Activated naive CD4-positive, alpha-beta T cell treated with Interleukin-2 at 50 U/mL for 16 hours (primary cell): Measurements from ENCODE around the gene UQCC2.

Experiments used
- DNase-seq: peaks from one replicate; pipeline ENCODE4 v3.0.0-alpha.2; 2020

The UQCC2 gene

GRCh38 chr6:33705268-33705885 is 6.1 kb downstream of the UQCC2 start:
- no peak for DNase-seq

- no peak for DNase-seq
These were observed 7.1 kb downstream of the UQCC2 start for GRCh38 chr6:33704215-33705066.

- peak; percentile 32 for DNase-seq
These were observed 9.0 kb downstream of the UQCC2 start for GRCh38 chr6:33702345-33702977.

GRCh38 chr6:33700391-33701050 is 11.0 kb downstream of the UQCC2 start:
- peak; percentile 73 for DNase-seq

DNA sequence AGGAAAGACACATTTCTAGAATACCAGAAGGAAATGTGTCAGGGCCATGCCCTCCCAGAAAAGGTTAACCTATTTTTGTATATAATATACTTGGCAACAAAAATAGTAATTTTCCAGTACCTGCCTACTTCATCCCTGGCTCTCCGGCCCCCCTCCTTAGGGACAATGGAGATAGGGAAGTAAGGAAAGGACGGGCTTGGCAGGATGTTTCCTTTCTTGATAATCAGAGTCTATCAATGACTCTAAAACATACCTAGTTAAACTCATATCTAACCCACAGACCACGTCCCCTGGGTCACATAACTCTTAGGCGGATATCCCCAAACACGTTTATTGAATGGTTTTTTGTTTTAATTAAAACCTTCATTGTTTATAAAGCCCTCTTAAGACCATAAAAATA is 11.8 kb downstream of the UQCC2 start:
- no peak for DNase-seq

DNA sequence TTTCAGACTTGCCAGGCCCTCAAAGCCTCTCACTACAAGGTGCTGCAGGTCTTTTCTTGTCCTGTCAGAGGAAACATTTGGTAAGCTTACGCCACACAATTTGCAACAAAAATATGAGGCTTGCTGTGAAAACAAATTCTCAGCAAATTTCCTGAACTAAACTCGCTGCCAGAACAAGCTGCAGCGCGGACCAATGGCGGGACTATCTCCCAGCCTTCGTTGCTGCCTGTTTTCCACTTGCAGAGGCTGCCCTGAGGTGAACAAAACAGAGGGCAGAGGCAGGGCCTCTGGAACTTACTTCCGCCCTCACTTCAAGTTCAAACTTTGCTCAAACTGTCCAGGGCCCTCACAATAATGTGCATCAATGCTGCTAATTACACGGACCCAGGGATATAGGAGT is 12.4 kb downstream of the UQCC2 start:
- DNase-seq, result no peak

DNA sequence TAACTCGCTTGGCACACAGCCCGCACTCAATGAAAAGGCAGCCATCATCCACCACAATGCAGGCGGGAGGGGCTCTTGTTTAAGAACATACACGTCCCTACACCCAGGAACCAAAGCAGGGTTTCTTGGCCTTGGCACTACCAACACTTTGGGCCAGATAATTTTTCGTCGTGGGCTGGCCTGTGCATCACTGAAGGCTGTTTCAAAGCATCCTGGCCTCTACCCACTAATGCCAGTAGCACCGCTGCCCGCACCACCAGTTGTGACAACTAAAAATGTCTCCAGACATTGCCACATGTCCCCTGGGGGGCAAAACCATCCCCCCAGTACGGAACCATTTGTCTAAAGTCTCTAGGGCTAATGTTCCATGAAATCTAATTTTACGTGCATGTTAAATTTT is 13.0 kb downstream of the UQCC2 start:
- DNase-seq, result no peak

DNA sequence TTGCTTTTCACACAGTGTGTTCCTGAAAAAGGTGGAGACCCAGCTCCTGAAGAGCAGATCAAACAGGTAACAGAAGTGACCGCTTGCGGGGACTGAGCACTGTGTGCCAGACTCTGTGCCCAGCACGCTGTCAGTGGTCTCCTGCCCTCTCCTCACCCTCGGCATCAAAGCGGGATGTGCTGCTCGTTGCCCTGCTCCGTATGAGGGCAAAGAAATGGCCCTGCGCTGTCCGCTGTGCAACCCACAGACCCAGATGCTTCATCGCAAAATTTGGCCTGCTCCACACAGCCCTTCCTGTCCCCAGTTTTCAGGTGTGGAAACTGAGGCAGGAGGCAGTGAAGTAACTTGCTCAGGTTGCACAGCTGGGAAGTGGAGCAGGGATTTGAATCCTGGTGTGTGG is 13.7 kb downstream of the UQCC2 start:
- no peak for DNase-seq

DNA sequence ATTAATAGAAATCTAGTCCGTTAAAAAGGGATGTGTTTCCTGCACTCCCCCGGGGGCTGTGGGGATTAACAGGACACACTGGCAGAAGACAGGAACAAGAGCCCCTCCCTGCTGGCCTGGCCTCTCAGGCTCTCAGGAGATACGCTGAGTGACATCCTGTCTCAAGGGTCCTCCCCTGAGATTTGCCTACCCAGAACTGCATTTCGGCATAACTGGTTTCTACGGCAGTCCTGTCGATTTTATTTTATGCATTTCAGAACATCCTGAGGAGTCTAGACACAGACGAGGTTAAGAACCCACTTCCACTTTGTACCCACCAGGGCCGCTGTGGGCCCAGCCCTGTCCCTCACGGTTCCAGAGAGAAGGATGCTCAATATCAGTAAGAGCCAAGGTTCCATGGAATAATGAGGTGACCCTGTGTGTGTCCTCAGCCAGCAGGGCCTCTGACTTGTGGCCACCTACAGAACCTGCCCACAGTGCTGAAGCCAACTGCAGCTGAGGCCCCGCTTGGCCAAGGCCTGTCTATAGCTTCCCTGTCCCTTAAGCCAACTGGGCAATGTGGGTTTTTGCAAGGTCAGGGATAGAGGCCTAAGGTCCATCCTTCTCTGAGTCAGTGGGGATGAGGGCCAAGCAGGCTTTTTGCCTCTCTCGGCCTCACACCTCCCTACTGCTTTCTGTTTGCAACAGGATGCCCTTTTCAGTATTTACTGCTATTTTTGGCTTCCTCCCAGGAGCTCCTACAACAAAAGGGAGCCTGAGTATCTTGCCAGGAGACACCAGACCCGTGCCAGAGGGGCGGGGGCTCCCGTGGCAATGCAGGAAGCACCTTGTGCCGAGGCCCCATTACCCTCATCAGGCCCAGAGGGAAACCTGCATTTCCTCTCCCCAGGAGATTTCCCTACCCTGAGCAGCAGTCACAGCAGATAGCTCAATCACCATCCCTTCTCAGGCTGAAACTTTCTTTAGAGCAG is 14.7 kb downstream of the UQCC2 start:
- DNase-seq, result no peak

DNA sequence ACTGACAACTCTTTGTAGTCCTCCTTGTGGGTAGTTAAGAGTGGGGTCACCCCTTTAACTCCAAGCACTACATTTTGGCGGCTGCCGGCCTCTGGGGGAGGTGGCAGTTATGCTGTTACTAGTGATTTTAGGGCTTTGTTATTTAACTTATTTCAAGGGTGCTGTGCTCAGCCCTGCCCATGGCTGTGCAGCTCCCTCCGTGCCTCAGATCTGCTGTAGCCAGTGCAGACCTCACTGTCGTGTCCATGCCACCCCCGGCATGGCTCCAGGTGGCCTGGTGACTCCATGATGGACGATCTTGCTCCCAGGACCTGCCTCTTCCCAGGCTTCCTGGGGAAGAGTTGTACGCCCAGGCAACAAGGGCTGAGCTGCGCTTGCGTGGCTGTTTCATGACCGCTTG is 15.4 kb downstream of the UQCC2 start:
- no peak for DNase-seq

- no peak for DNase-seq
These were observed 16.0 kb downstream of the UQCC2 start for GRCh38 chr6:33695451-33695887.

- no peak for DNase-seq
These were observed 16.5 kb downstream of the UQCC2 start for GRCh38 chr6:33694977-33695376.

DNA sequence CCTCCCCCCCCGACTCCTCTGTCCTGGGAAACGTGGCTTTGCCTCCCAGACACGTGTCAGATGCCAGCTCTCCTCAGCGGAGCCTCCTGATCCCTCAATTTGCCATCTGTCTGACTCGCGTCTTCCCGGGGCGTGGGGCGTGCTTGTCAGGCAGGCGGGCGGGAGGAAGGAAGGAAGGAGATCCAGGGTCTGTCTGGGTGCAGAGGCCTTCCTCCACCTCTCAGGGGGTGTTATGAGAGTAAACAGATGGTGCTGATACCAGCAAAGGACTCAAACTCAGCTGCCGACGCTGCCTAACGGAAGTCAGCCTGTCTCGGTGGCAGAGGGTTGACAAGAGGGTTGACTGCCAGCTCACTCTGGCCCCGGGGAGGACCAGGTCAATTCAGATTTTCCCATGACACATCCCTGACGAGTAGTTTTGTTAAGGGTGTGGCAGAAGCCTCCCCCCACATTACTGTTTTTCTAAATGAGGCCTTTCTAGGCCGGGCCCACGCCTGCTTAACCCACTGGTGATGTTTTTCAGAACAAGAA is 17.0 kb downstream of the UQCC2 start:
- DNase-seq, result peak; percentile 76

GRCh38 chr6:33693186-33694105 is 18.1 kb downstream of the UQCC2 start:
- no peak for DNase-seq

DNA sequence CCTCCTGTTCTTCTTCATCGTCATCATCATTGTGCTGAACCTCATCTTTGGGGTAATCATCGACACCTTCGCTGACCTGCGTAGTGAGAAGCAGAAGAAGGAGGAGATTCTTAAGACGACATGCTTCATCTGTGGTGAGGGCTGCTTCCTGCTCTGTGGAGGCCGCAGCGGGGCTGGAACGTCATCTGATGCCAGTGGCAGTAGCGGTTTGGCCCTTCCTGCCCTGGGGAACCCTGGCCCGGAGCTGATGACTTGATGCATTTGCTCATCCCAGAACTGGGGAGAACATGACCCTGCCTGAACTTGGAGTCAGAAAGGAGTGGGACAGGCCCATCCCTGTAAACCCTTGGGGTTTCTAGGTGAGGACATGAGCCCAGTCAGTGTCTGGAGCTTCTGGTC is 18.7 kb downstream of the UQCC2 start:
- DNase-seq, result peak; percentile 60

GRCh38 chr6:33692078-33692759 is 19.3 kb downstream of the UQCC2 start:
- DNase-seq, result no peak

- no peak for DNase-seq
These were observed 19.9 kb downstream of the UQCC2 start for GRCh38 chr6:33691456-33692077.

DNA sequence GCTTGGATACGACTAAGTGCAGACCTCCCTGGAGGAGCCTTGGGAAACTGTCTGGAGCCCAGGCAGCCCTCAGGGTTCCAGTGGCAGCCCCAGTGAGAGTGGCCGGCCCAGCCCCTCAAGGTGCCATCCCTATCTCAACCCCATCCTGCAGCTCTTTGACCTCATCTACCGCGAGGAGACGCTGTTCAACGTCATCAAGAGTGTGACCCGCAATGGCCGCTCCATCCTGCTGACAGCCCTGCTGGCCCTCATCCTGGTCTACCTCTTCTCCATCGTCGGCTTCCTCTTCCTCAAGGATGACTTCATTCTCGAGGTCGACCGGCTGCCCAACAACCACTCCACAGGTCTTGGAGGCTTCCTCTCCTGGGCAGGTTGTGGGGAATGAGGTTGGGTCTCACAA is 20.7 kb downstream of the UQCC2 start:
- no peak for DNase-seq

- DNase-seq, result no peak
These were observed 21.6 kb downstream of the UQCC2 start for GRCh38 chr6:33689879-33690278.

- no peak for DNase-seq
These were observed 22.4 kb downstream of the UQCC2 start for GRCh38 chr6:33689148-33689494.
